Heart right ventricle (tissue), 16 donors: ENCODE data around the gene ABHD2. TPM values are rescaled to one million over a fixed set of nuclear protein-coding genes. Genes with fewer than 3 reads are reported as not detected.
A peak's percentile ranks its signal among the peaks of the same experiment; 100 is the strongest.
"Not testable (repeated sequence)": the region's sequence is repeated elsewhere in the genome, so short reads cannot be mapped to it uniquely, and the experiment has no call there.

Source experiments
- ATAC-seq, 8 donors: fragments of 200-7000 bp; cut with Tn5 transposase; one replicate each; pipeline ENCODE4 v1.9.1; 2020; ENCODE audit warnings: mild to moderate bottlenecking in 8 of 8, moderate library complexity in 8 of 8, moderate number of reproducible peaks in 1 of 8
- DNase-seq, 2 donors: peaks; one replicate each; pipeline ENCODE4 v3.0.0-alpha.2; 2020
- H3K27ac ChIP-seq, 10 donors: fragments of 200-600 bp; sonication (generic) in 2 of 10; one replicate each; pipeline versions ENCODE4 v1.5.0 to v1.8.0; 2020 to 2022; ENCODE audit warnings: mild to moderate bottlenecking in 3 of 10
- H3K27me3 ChIP-seq, 7 donors: fragments of 200-600 bp; one replicate each; pipeline ENCODE4 v1.8.0; 2021 to 2022; ENCODE audit warnings: mild to moderate bottlenecking in 2 of 7
- H3K36me3 ChIP-seq, 9 donors: fragments of 200-600 bp; sonication (generic) in 1 of 9; one replicate each; pipeline versions ENCODE4 v1.5.0 to v1.8.0; 2020 to 2022; ENCODE audit warnings: mild to moderate bottlenecking in 2 of 9
- H3K4me1 ChIP-seq, 9 donors: fragments of 200-600 bp; sonication (generic) in 1 of 9; one replicate each; pipeline versions ENCODE4 v1.5.0 to v1.8.0; 2020 to 2022; ENCODE audit warnings: mild to moderate bottlenecking in 4 of 9
- H3K4me3 ChIP-seq, 10 donors: fragments of 200-600 bp; sonication (generic) in 2 of 10; one replicate each; pipeline versions ENCODE4 v1.5.0 to v1.8.0; 2020 to 2022; ENCODE audit warnings: mild to moderate bottlenecking in 7 of 10, moderate library complexity in 2 of 10
- H3K9me3 ChIP-seq, 11 donors: fragments of 200-600 bp in 10 of 11; sonication (generic) in 2 of 11; one replicate each; pipeline versions ENCODE4 v1.5.0 to v1.8.0; 2013 to 2022; ENCODE audit warnings: mild to moderate bottlenecking in 2 of 11, control low read depth in 1 of 11, moderate library complexity in 1 of 11
- CTCF ChIP-seq, 9 donors: fragments of 200-600 bp; sonication (generic) in 2 of 9; IDR thresholded peaks; one replicate each; pipeline versions ENCODE4 v1.5.0 to v1.8.0; 2021 to 2022; ENCODE audit warnings: antibody characterized with exemption in 9 of 9, mild to moderate bottlenecking in 5 of 9, moderate library complexity in 1 of 9
- WGBS, 2 donors: extraction: QIAGEN DNeasy Blood & Tissue Kit; methylation state at CpG; one replicate each; pipeline ENCODE4 v1.1.7; 2013; ENCODE audit warnings: inconsistent platforms in 1 of 2; 5-methylcytosine and 5-hydroxymethylcytosine counted together
- intact Hi-C, 10 donors: fragments of 100-400 bp; cut with DNase I; formaldehyde crosslinking; loops; one replicate each; pipeline versions ENCODE4 v1.11.1 to v1.14.2; 2022
- polyA plus RNA-seq, 2 donors: library from polyadenylated mRNA; stranded (reverse); fragments of 200-250 nt; gene quantifications; one replicate each; pipeline ENCODE4 v1.2.3, GENCODE V29; 2013
- total RNA-seq, 10 donors: library from RNA; stranded (reverse); fragmentation: NEBNext Ultra II Directional in 3 of 10; extraction: Animal tissue kit (Norgen Biotek cat#: 25700) in 3 of 10; gene quantifications; one replicate each; pipeline versions ENCODE4 v1.2.1 to v1.2.4, GENCODE V29; 2021 to 2023
- donor health status: Arrhythmogenic right ventricular cardiomyopathy.
- donor health status: ischemic (EF 13 %, LVEDD 7.1; RV severe dilation, severe dysfunction).
- donor health status: healthy with polysubstance abuse.
- donor health status: DM: no; HTN: yes; CAD: no.
- donor health status: DM: no; HTN: no; CAD: no.
- donor health status: ischemic (EF 25% LVEDD 6.9; RV normal size, moderate dysfunction).
- donor health status: ischemic (EF 25% LVEDD 5.7; RV mildly dilated, moderate dysfunction).
- donor health status: healthy.
- donor health status: DM: yes; HTN: yes; CAD: no.
- donor health status: Ischemic cardiomyopathy.
- donor health status: ischemic (EF 35%, LVEDD 5.7; RV mildly dilated, moderate dysfunction).
- donor health status: nonischemic (EF 11% LVEDD 7.7; RV severe dilation, severe dysfunction).
- donor health status: DM: yes; HTN: yes; CAD: no.
- donor health status: PGD.
- donor health status: ischemic (EF 29% LVEDD 5.4; RV normal size, mild dysfunction).
- donor health status: nonischemic (EF 23%, LVEDD 6.1; RV moderate dilation, normal function).

Gene ABHD2
- total and polyA plus RNA-seq, 12 donors = 9.1 to 201 (median 119) TPM

- ATAC-seq (peak in 6 of 8 donors; percentile 13 to 36 (median 30)), DNase-seq (no peak)
- H3K4me1 ChIP-seq = peaks cover 30 to 100% (median 96%) of the 10 kb centered on the region in 9 donors
- peak in 5 of 9 donors; percentile 15 to 42 (median 38) for TF ChIP-seq CTCF (IDR thresholded peaks at IDR 0.05)
- intact Hi-C loops = loop anchor here in 6 of 10 donors (5.0 kb wide), 5 partner anchors 32 to 53 kb away; partner anchors contain the start of gene ABHD2 (in 2 of the 6)
- WGBS, 2 donors = 51 to 53% methylated on average over 8 of the region's 8 CpGs
- no peaks in the 10 kb centered on the region for H3K9me3 ChIP-seq
- H3K4me3 ChIP-seq = no peak overlapping the region
- H3K27me3 ChIP-seq = no peaks in the 10 kb centered on the region
- H3K36me3 ChIP-seq = peaks cover 0 to 24% (median 0%) of the 10 kb centered on the region in 9 donors
- peak overlapping the region; percentile 15 to 88 (median 76) for H3K27ac ChIP-seq
These were observed 51.6 kb downstream of the ABHD2 start for GRCh38 chr15:89139613-89140499.

- H3K27ac ChIP-seq = peak overlapping the region in 9 of 10 donors; percentile 3 to 88 (median 77)
- 73 to 82% methylated on average over 4 of the region's 4 CpGs for WGBS, 2 donors
- no peaks in the 10 kb centered on the region for H3K27me3 ChIP-seq
- H3K9me3 ChIP-seq = no peaks in the 10 kb centered on the region
- no peak for DNase-seq
- ATAC-seq = no peak
- no peak overlapping the region for H3K4me3 ChIP-seq
- no peak for TF ChIP-seq CTCF (IDR thresholded peaks at IDR 0.05)
- intact Hi-C loops = no loop called here
- H3K4me1 ChIP-seq = peaks cover 30 to 100% (median 98%) of the 10 kb centered on the region in 9 donors
- H3K36me3 ChIP-seq = peaks cover 0 to 23% (median 0%) of the 10 kb centered on the region in 9 donors
These were observed 52.3 kb downstream of the ABHD2 start for GRCh38 chr15:89140595-89140994.

- ATAC-seq, intact Hi-C loops: not testable (repeated sequence)
- WGBS, 2 donors = 97 to 98% methylated on average over 10 of the region's 10 CpGs
These were observed 52.9 kb downstream of the ABHD2 start for GRCh38 chr15:89141159-89141558.

DNA sequence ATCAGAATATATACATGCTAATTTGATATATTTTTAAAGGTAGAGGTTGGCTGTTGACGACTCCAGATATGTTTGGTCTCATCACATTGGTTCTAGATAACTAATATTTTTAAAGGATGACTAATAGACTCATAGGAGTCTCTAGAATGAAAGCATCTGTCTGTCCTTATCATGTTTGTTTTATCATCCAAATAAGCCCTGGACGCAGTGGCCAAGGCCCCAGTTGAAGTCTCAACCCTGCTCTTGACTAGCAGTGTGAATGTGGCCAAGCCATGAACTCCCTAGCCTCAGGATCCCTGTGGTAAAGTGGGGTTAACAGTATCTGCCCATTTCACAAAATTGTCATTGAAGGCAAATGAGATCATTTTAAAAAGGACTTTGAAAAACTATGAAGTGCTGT lies 53.6 kb downstream of the ABHD2 start:
- intact Hi-C loops = no loop called here

More at GRCh38 chr15:89141159-89141558, 52.9 kb downstream of the ABHD2 start:
- Histone ChIP-seq H3K36me3 (peaks cover 0 to 23% (median 0%) of the 10 kb centered on the region in 9 donors), H3K27ac (peak overlapping the region in 8 of 10 donors; percentile 12 to 88 (median 65)), H3K4me1 (peaks cover 30 to 99% (median 97%) of the 10 kb centered on the region in 9 donors)
- H3K9me3 ChIP-seq, DNase-seq, H3K27me3 ChIP-seq, H3K4me3 ChIP-seq: not testable (repeated sequence)

More for the DNA sequence above, 53.6 kb downstream of the ABHD2 start:
- Histone ChIP-seq H3K4me1 (peaks cover 24 to 98% (median 92%) of the 10 kb centered on the region in 9 donors), H3K27ac (peak overlapping the region in 8 of 10 donors; percentile 4 to 88 (median 76)), H3K36me3 (peaks cover 0 to 23% (median 0%) of the 10 kb centered on the region in 9 donors), H3K9me3 (no peaks in the 10 kb centered on the region), H3K27me3 (no peaks in the 10 kb centered on the region), H3K4me3 (no peak overlapping the region)
- WGBS, 2 donors = 40 to 43% methylated on average over 2 of the region's 2 CpGs
- peak in 1 of 8 donors; percentile 19 for ATAC-seq
- TF ChIP-seq CTCF (IDR thresholded peaks at IDR 0.05) = no peak
- DNase-seq = no peak
